AG20443 (cell line): ENCODE data around the gene DNAJB14.

Experiments used
- DNase-seq: peaks from one replicate; pipeline ENCODE4 v3.0.0; 2012; ENCODE audit warnings: low spot score, mixed read lengths

The DNAJB14 gene

GRCh38 chr4:99943904-99944437, 2.4 kb downstream of the DNAJB14 start:
- DNase-seq: no peak

- no peak for DNase-seq
Measured at GRCh38 chr4:99938243-99938753, 8.1 kb downstream of the DNAJB14 start.

GRCh38 chr4:99934891-99935290, 11.5 kb downstream of the DNAJB14 start:
- no peak for DNase-seq

- no peak for DNase-seq
Measured at GRCh38 chr4:99927566-99927965, 18.9 kb downstream of the DNAJB14 start.

- DNase-seq: no peak
Measured at GRCh38 chr4:99921174-99921573, 25.2 kb downstream of the DNAJB14 start.

GRCh38 chr4:99918656-99919055, 27.8 kb downstream of the DNAJB14 start:
- no peak for DNase-seq

GRCh38 chr4:99917575-99917974, 28.8 kb downstream of the DNAJB14 start:
- DNase-seq: no peak

GRCh38 chr4:99915449-99915848, 31.0 kb downstream of the DNAJB14 start:
- no peak for DNase-seq

- no peak for DNase-seq
Measured at GRCh38 chr4:99894998-99895397, 51.4 kb downstream of the DNAJB14 start.

- DNase-seq: peak; percentile 99
Measured at GRCh38 chr4:99894161-99894997, 52.0 kb downstream of the DNAJB14 start, which contains the start of gene LAMTOR3. Gene LAMTOR3 (minus strand): TSS chr4:99894427. CDS start chr4:99893963, 464 bp downstream.

GRCh38 chr4:99893839-99894160, 52.6 kb downstream of the DNAJB14 start:
- peak; percentile 19 for DNase-seq

- DNase-seq: no peak
Measured at GRCh38 chr4:99893029-99893428, 53.4 kb downstream of the DNAJB14 start.

GRCh38 chr4:99891351-99891750, 55.1 kb downstream of the DNAJB14 start:
- DNase-seq: no peak

GRCh38 chr4:99887837-99888236, 58.6 kb downstream of the DNAJB14 start:
- peak; percentile 18 for DNase-seq

GRCh38 chr4:99886146-99886545, 60.3 kb downstream of the DNAJB14 start:
- no peak for DNase-seq

- DNase-seq: no peak
Measured at GRCh38 chr4:99885687-99886086, 60.7 kb downstream of the DNAJB14 start.

GRCh38 chr4:99885063-99885664, 61.3 kb downstream of the DNAJB14 start:
- DNase-seq: peak; percentile 12

- DNase-seq: no peak
Measured at GRCh38 chr4:99879458-99879857, 67.0 kb downstream of the DNAJB14 start.

- DNase-seq: no peak
Measured at GRCh38 chr4:99878604-99879003, 67.8 kb downstream of the DNAJB14 start.

GRCh38 chr4:99876946-99877345, 69.5 kb downstream of the DNAJB14 start:
- DNase-seq: no peak

- DNase-seq: no peak
Measured at GRCh38 chr4:99875071-99875470, 71.3 kb downstream of the DNAJB14 start.

GRCh38 chr4:99872570-99872969, 73.8 kb downstream of the DNAJB14 start:
- DNase-seq: no peak

GRCh38 chr4:99868126-99868596, 78.3 kb downstream of the DNAJB14 start:
- peak; percentile 67 for DNase-seq
